ENCODE measurements around the gene DSCAM. TPM values are rescaled to one million over a fixed set of nuclear protein-coding genes. Genes with fewer than 3 reads are reported as not detected.

The DSCAM gene
- total RNA-seq, 4 donors from 2014 or later = 0.03 TPM; not detected in 3

DNA sequence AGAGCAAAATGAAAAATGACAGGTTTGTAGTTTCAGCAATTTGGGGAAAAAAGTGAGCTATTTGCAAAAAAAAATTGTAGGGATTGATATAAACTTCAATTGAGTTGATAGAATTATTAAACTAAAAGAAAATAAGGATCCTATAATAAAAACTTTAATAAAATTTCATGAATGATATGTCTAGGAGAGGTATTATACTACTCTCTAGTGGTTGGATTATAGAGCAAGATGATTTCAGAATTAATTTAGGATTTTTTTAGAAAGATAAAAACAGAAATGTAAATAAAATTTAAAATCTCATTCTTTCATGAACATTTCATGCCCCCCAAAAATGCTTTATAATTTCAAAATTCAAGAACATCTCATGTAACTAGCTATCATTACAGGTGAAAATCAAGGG lies 430.4 kb downstream of the DSCAM start:
- no peaks in the 10 kb centered on the region for H3K36me3 ChIP-seq
- TF ChIP-seq, protein P1, sequence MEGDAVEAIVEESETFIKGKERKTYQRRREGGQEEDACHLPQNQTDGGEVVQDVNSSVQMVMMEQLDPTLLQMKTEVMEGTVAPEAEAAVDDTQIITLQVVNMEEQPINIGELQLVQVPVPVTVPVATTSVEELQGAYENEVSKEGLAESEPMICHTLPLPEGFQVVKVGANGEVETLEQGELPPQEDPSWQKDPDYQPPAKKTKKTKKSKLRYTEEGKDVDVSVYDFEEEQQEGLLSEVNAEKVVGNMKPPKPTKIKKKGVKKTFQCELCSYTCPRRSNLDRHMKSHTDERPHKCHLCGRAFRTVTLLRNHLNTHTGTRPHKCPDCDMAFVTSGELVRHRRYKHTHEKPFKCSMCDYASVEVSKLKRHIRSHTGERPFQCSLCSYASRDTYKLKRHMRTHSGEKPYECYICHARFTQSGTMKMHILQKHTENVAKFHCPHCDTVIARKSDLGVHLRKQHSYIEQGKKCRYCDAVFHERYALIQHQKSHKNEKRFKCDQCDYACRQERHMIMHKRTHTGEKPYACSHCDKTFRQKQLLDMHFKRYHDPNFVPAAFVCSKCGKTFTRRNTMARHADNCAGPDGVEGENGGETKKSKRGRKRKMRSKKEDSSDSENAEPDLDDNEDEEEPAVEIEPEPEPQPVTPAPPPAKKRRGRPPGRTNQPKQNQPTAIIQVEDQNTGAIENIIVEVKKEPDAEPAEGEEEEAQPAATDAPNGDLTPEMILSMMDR (IDR thresholded peaks at IDR 0.05 in 4 of 5, conservative IDR thresholded peaks at IDR 0.05 in 1 of 5) = no peak
- no peak for TF ChIP-seq POLR2A (IDR thresholded peaks at IDR 0.05)
- peaks cover 0 to 4% (median 0%) of the 10 kb centered on the region in 3 donors for H3K9me3 ChIP-seq
- DNase-seq (no peak), ATAC-seq (no peak)
- intact Hi-C loops (cut with DNase I; ENCODE audit: low total_unique reads) (no loop called here), in situ Hi-C loops (cut with MboI; ENCODE audit: low sequenced_read_pairs in 4 of 4) (no loop called here)
- H3K27ac ChIP-seq = no peak overlapping the region
- H3K27me3 ChIP-seq = no peaks in the 10 kb centered on the region
- H3K4me3 ChIP-seq = no peak overlapping the region
- H3K4me1 ChIP-seq = no peaks in the 10 kb centered on the region

DNA sequence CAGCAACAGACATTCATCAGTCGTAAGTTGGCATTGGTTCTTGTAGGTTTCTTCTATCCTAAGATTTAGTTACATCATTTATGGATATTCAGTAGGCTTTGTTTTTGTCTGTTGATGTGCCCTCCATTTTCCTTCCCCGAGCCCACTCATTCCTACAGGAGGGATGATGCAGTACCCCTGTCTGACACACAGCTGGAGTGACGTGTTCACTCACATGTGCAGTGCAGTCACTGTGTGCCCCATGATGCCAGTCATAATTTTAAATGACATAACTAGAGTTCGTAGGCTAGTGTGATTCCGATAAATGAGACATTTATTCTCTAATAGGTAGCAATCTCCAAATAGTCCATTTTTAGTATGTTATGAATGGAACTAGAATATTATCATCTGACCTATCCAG lies 438.4 kb downstream of the DSCAM start:
- no peak for TF ChIP-seq POLR2A (IDR thresholded peaks at IDR 0.05)
- TF ChIP-seq, protein P1 (IDR thresholded peaks at IDR 0.05 in 4 of 5, conservative IDR thresholded peaks at IDR 0.05 in 1 of 5) = no peak
- H3K36me3 ChIP-seq = no peaks in the 10 kb centered on the region
- in situ Hi-C loops (cut with MboI; ENCODE audit: low sequenced_read_pairs in 4 of 4) = no loop called here
- intact Hi-C loops (cut with DNase I; ENCODE audit: low total_unique reads) = no loop called here
- DNase-seq = no peak
- no peak overlapping the region for H3K4me3 ChIP-seq
- H3K27ac ChIP-seq = no peak overlapping the region
- H3K9me3 ChIP-seq = no peaks in the 10 kb centered on the region
- no peaks in the 10 kb centered on the region for H3K4me1 ChIP-seq
- H3K27me3 ChIP-seq = no peaks in the 10 kb centered on the region
- no peak for ATAC-seq

DNA sequence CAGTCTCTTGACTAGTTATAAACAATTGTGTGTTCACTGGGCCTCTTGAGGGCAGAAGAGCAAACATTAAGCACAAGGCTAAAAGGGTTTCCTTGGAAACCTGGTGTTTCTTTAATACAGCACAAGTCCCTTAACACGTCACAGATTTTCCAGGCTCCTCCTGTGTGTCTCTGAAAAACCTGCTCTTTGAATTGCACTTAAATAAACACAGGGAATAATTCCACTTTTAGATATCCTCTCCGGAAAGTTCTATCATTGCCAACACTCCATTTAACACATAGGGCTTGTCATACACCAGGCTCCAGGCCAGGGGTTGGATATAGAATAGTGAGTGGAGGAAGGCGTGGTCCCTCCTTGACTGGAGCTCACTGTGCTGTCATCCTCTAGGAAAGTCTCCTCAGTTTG lies 442.6 kb downstream of the DSCAM start:
- intact Hi-C loops (cut with DNase I; ENCODE audit: low total_unique reads) = no loop called here
- no peak for DNase-seq
- ATAC-seq = no peak
- Histone ChIP-seq H3K27me3 (no peaks in the 10 kb centered on the region), H3K4me3 (no peak overlapping the region), H3K36me3 (no peaks in the 10 kb centered on the region), H3K9me3 (no peaks in the 10 kb centered on the region), H3K27ac (no peak overlapping the region), H3K4me1 (no peaks in the 10 kb centered on the region)
- TF ChIP-seq POLR2A (IDR thresholded peaks at IDR 0.05) = no peak
- TF ChIP-seq, protein P1 (IDR thresholded peaks at IDR 0.05 in 4 of 5, conservative IDR thresholded peaks at IDR 0.05 in 1 of 5) = no peak
- in situ Hi-C loops (cut with MboI; ENCODE audit: low sequenced_read_pairs in 4 of 4) = no loop called here

DNA sequence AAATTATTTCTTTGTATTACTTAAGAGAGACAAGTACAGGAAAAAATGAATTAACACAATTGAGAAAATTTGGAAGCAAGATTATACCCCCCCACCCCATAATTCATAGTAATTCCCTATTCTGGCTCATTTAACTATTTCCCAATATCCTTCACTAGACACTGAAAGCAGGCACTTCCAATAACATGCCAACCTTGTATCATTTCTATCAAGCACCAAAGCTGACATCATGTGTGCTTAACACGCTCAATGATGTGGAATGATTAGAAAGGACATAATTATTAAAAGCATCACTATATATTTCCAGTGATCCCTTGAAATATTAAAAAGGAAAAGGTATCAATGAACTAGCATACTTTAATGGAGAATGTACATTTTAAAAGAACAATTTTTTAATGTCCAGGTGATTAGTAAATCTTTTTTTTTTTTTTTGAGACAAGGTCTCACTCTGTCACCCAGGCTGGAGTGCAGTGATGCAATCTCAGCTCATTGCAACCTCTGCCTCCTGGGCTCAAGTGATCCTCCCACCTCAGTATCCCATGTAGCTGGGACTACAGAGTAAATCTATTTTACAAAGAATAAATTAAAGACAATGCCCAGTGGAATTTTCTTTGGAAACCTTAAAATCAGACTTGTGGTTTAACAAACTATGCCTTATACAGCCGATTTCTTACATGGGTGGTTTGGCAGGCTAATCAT lies 443.9 kb downstream of the DSCAM start:
- H3K4me3 ChIP-seq = no peak overlapping the region
- DNase-seq (no peak), ATAC-seq (no peak)
- in situ Hi-C loops (cut with MboI; ENCODE audit: low sequenced_read_pairs in 4 of 4) (no loop called here), intact Hi-C loops (cut with DNase I; ENCODE audit: low total_unique reads) (no loop called here)
- H3K9me3 ChIP-seq = no peaks in the 10 kb centered on the region
- no peak overlapping the region for H3K27ac ChIP-seq
- no peaks in the 10 kb centered on the region for H3K36me3 ChIP-seq
- TF ChIP-seq, protein P1 (IDR thresholded peaks at IDR 0.05 in 4 of 5, conservative IDR thresholded peaks at IDR 0.05 in 1 of 5) = no peak
- TF ChIP-seq POLR2A (IDR thresholded peaks at IDR 0.05) = no peak
- H3K27me3 ChIP-seq = no peaks in the 10 kb centered on the region
- H3K4me1 ChIP-seq = no peaks in the 10 kb centered on the region

DNA sequence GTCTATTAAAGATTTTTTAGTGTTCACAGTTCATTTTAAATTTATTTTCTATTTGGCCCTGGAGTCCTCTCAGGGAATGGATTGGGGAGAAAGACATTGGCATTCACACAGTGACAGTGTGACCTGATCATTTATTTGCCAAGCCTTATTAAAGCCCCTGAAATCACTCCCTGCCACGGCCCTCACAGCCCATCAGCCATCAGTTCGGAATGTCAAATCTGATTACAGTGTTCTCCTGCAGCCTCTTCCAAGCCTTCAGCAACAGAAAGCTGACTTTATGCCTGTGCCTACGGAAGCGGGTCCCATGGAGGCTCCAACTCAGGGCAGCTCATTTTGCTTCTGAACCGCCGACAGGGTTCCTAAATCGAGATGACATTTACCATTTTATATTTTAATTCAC lies 451.2 kb downstream of the DSCAM start:
- Histone ChIP-seq H3K4me3 (no peak overlapping the region), H3K4me1 (no peaks in the 10 kb centered on the region), H3K27me3 (no peaks in the 10 kb centered on the region), H3K36me3 (no peaks in the 10 kb centered on the region), H3K9me3 (no peaks in the 10 kb centered on the region), H3K27ac (no peak overlapping the region)
- DNase-seq (no peak), ATAC-seq (no peak)
- intact Hi-C loops (cut with DNase I; ENCODE audit: low total_unique reads) (no loop called here), in situ Hi-C loops (cut with MboI; ENCODE audit: low sequenced_read_pairs in 4 of 4) (no loop called here)
- TF ChIP-seq, protein P1 (IDR thresholded peaks at IDR 0.05 in 4 of 5, conservative IDR thresholded peaks at IDR 0.05 in 1 of 5) = no peak
- TF ChIP-seq POLR2A (IDR thresholded peaks at IDR 0.05) = no peak
